Measurements from ENCODE around the gene OSBPL2.

The OSBPL2 gene

DNA sequence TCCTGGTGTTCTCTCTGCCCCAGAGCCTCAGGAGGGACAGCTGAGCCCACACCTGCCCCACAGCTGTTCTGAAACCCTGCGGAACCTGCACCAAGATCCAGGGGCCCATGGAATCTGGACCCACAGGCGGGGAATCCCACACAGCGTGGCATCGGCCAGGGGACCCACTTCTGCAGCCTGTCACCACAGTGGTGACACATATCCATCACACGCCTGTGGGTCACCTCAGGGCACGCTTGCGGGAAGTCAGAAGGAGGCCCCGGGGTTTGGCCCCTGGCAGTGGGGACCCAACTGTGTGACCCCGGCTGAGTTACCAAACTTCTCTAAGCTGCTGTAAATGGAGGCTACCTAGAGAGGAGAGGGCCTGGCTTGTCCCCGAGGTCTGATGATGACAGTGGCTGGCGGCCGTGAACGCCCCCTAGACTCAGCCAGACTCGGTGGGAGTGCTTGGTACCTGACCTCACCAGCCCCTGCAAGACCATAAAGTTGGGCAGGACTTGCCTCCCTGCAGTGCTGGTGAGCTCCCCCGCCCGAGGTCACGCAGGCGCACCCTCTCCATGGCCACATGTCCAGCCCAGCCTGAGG lies 16.0 kb upstream of the OSBPL2 start:
- Histone ChIP-seq H3K27me3 (ENCODE audit: control insufficient read depth, insufficient read depth, low read length, poor library complexity, severe bottlenecking) (peaks cover 73% of the 10 kb centered on the region), H3K27ac (ENCODE audit: insufficient read depth, low read depth, low read length, poor library complexity, severe bottlenecking) (no peak overlapping the region), H3K4me1 (ENCODE audit: control insufficient read depth, insufficient read depth, low read length) (peaks cover 24% of the 10 kb centered on the region), H3K4me3 (ENCODE audit: insufficient read depth, low read depth, low read length) (no peak overlapping the region), H3K36me3 (ENCODE audit: control insufficient read depth, insufficient read depth, low read length) (no peaks in the 10 kb centered on the region), H3K9me3 (ENCODE audit: control insufficient read depth, low read length) (no peaks in the 10 kb centered on the region)
- WGBS, 2 experiments: 87 to 90% methylated on average over 18 of the region's 18 CpGs

DNA sequence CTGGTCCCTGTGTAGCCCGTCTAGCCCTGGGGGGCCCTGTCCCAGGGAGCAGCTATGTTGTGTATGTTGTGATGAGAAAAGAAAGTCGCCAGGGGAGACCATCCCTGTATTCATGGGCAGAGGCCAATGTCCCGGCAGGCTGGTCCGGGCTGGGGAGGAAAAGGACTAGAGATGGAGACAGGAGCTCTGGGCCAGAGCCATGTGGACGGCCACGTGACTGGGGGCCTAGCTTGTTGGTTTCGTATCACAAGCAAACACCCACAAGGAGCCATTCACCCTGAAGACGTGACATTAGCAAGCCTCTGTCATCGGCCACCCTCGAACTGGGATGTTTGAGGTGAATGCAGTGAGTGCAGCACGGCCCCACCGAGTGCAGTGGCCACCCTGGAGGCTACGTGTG lies 15.3 kb upstream of the OSBPL2 start:
- no peak overlapping the region for H3K27ac ChIP-seq (ENCODE audit: insufficient read depth, low read depth, low read length, poor library complexity, severe bottlenecking)
- peaks cover 67% of the 10 kb centered on the region for H3K27me3 ChIP-seq (ENCODE audit: control insufficient read depth, insufficient read depth, low read length, poor library complexity, severe bottlenecking)
- no peaks in the 10 kb centered on the region for H3K9me3 ChIP-seq (ENCODE audit: control insufficient read depth, low read length)
- no peaks in the 10 kb centered on the region for H3K36me3 ChIP-seq (ENCODE audit: control insufficient read depth, insufficient read depth, low read length)
- H3K4me1 ChIP-seq (ENCODE audit: control insufficient read depth, insufficient read depth, low read length): peaks cover 25% of the 10 kb centered on the region
- no peak overlapping the region for H3K4me3 ChIP-seq (ENCODE audit: insufficient read depth, low read depth, low read length)
- 82 to 84% methylated on average over 13 of the region's 13 CpGs for WGBS, 2 experiments

DNA sequence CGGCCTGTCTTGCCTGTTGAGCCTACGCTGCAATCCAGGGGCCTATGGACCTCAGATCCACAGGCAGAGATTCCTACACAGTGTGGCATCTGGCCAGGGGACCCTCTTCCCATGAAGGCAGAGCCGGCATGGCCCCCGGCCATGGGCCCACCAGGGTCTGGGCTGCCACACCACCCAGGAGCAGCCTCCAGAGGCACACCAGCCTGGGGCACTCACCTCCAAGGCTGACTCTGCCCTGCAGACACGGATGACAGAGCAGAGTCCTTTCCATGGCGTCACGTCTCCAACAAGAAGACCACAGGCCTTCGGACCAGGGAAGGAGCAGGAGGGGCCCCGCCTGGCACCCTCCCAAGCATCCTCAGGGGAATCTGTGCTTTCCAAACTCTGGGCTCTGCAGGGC lies 14.8 kb upstream of the OSBPL2 start:
- H3K36me3 ChIP-seq (ENCODE audit: control insufficient read depth, insufficient read depth, low read length): no peaks in the 10 kb centered on the region
- no peaks in the 10 kb centered on the region for H3K9me3 ChIP-seq (ENCODE audit: control insufficient read depth, low read length)
- H3K27ac ChIP-seq (ENCODE audit: insufficient read depth, low read depth, low read length, poor library complexity, severe bottlenecking): no peak overlapping the region
- peaks cover 25% of the 10 kb centered on the region for H3K4me1 ChIP-seq (ENCODE audit: control insufficient read depth, insufficient read depth, low read length)
- 89 to 91% methylated on average over 9 of the region's 9 CpGs for WGBS, 2 experiments
- H3K27me3 ChIP-seq (ENCODE audit: control insufficient read depth, insufficient read depth, low read length, poor library complexity, severe bottlenecking): peaks cover 61% of the 10 kb centered on the region
- no peak overlapping the region for H3K4me3 ChIP-seq (ENCODE audit: insufficient read depth, low read depth, low read length)

DNA sequence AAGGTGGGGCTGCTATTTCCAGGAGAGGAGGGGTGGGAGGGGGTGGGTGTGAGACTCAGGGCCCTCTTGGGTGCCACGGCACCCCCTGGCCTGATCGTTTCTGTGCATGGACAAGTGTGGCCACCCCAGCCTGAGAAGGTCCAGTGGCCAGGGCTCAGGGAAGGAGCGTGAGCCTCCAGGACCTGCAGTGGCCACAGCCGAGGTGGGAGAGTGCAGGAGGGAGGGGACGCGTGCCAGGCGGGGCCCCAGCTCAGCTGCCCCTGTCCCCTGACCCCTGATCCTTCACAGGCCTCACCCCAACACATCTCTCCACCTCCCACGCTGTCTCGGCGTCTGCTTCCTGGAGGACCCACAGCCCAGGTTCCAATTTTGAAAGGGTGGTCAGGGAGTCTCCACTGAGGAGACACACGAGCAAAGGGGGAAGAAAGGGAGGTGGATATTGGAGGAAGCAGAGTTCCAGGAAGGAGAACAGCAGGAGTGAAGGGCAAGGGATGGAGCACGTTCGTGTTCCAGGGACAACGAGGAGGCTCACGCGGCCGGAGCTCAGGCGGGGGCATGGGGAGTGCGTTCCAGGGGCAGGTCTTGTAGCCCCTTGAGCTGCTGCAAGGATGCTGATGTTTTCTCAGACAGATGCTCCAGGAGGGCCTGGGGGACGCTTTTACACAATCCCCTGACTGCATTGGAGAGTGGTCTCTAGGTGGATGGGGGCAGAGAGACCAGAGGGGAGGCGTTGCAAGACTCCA lies 14.0 kb upstream of the OSBPL2 start:
- no peaks in the 10 kb centered on the region for H3K9me3 ChIP-seq (ENCODE audit: control insufficient read depth, low read length)
- WGBS, 2 experiments: 75 to 79% methylated on average over 21 of the region's 21 CpGs
- peaks cover 19% of the 10 kb centered on the region for H3K4me1 ChIP-seq (ENCODE audit: control insufficient read depth, insufficient read depth, low read length)
- H3K27ac ChIP-seq (ENCODE audit: insufficient read depth, low read depth, low read length, poor library complexity, severe bottlenecking): no peak overlapping the region
- peaks cover 54% of the 10 kb centered on the region for H3K27me3 ChIP-seq (ENCODE audit: control insufficient read depth, insufficient read depth, low read length, poor library complexity, severe bottlenecking)
- H3K4me3 ChIP-seq (ENCODE audit: insufficient read depth, low read depth, low read length): no peak overlapping the region
- no peaks in the 10 kb centered on the region for H3K36me3 ChIP-seq (ENCODE audit: control insufficient read depth, insufficient read depth, low read length)

DNA sequence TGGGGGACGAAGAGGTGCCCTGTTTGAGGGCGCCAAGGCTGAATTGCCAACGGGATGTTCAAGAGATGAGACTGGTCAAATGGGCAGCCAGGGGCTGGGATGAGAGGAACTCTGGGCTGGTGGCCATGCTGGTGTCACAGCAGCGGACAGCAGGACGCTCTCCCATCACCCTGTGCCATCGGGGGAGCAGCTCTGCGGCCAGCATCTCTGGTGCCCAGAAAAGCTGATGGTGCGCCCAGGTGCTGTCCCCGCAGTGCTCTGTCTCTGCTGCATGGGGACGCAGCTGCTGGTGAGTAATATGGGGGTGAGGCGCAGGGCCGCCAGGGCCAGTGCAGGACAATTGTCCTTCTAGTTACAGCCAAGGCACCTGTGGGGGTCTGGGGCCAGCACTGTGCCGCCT lies 13.3 kb upstream of the OSBPL2 start:
- Histone ChIP-seq H3K27ac (ENCODE audit: insufficient read depth, low read depth, low read length, poor library complexity, severe bottlenecking) (no peak overlapping the region), H3K9me3 (ENCODE audit: control insufficient read depth, low read length) (no peaks in the 10 kb centered on the region), H3K4me3 (ENCODE audit: insufficient read depth, low read depth, low read length) (no peak overlapping the region), H3K27me3 (ENCODE audit: control insufficient read depth, insufficient read depth, low read length, poor library complexity, severe bottlenecking) (peaks cover 46% of the 10 kb centered on the region), H3K36me3 (ENCODE audit: control insufficient read depth, insufficient read depth, low read length) (no peaks in the 10 kb centered on the region), H3K4me1 (ENCODE audit: control insufficient read depth, insufficient read depth, low read length) (peaks cover 16% of the 10 kb centered on the region)
- WGBS, 2 experiments: 92% methylated on average over 13 of the region's 13 CpGs

DNA sequence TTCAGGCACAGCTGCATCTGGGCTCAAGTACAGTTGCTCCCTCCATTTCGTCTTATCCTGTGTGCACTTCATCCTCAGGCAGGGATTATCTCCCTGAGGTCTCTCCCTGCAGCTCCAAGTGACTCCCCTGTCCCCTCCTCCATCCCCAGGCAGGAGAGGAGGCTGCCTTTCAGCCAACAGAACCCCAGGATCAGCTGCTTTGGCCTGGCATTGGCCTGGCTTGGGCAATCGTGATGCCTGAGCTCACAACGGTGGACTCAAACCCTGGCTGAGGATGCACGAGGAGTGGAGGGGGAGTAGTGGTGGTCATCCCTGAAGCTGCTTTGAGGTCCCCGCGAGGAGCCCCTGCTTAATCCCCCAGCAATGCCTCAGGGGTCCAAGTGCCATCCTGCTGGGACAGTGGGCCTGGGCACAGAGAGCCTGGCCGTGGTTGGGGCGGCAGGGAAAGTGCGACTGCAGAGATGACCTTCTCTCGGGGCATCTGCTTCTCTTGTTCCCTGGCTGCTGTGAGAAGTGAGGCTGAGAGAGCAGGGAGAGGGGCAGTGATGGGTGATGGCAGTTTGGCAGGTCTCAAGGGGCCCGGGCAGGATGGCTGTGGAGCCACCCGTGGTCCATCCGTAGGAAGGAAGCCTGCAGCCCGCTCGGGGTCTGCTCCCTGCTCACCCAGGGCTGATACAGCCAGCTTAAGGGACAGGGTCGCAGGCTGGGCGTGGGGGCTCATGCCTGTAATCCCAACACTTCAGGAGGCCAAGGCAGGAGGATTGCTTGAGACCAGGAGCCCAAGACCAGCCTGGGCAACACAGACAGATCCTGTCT lies 12.3 kb upstream of the OSBPL2 start:
- Histone ChIP-seq H3K27me3 (ENCODE audit: control insufficient read depth, insufficient read depth, low read length, poor library complexity, severe bottlenecking) (peaks cover 37% of the 10 kb centered on the region), H3K36me3 (ENCODE audit: control insufficient read depth, insufficient read depth, low read length) (no peaks in the 10 kb centered on the region)
- 86 to 90% methylated on average over 17 of the region's 17 CpGs for WGBS, 2 experiments

DNA sequence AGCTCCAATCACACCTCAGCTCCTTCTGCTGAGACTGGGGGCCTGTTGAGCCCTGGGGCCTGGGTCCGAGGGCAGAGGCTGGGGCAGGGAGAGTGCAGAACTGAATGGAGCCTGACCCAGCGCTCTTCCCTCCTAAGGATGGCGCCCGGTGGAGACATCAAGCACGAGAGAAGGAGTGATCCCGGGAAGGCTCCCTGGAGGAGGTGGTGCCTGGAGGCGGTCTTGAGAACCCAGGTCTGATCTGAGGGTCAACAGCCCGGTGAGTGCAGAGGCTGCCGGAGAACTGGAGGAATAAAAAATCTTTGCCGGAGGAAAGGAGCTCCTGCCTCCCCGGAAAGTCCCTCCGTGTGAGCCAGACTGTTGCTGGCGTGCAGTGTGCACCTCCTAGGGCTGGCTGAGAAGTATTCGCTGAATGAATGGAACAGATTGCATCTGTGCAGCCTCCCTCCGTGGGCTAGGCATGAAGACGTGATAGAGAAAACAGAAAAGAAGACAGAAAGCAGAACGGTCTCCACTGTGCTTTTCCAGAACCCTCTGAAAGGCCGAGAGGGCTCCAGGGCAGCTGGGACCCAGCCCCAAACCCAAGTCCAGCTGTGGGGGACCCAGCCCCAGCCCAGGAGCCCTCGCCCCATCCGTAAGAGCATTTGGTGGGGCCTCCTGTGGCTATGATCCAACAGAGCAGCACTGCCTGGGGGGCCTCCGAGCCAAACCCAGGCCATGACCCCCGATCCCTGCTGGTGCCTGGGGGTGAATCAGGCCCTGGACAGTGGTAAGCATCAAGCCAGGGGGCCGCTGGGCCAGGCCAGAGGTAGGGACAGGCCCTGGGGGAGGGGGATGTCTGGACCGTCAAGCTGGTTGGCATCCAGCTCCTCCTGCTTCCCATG lies 11.4 kb upstream of the OSBPL2 start:
- Histone ChIP-seq H3K9me3 (ENCODE audit: control insufficient read depth, low read length) (no peaks in the 10 kb centered on the region), H3K36me3 (ENCODE audit: control insufficient read depth, insufficient read depth, low read length) (no peaks in the 10 kb centered on the region), H3K4me1 (ENCODE audit: control insufficient read depth, insufficient read depth, low read length) (peaks cover 4% of the 10 kb centered on the region), H3K27ac (ENCODE audit: insufficient read depth, low read depth, low read length, poor library complexity, severe bottlenecking) (no peak overlapping the region), H3K27me3 (ENCODE audit: control insufficient read depth, insufficient read depth, low read length, poor library complexity, severe bottlenecking) (peaks cover 28% of the 10 kb centered on the region), H3K4me3 (ENCODE audit: insufficient read depth, low read depth, low read length) (no peak overlapping the region)
- 83 to 88% methylated on average over 24 of the region's 24 CpGs for WGBS, 2 experiments

More for the DNA sequence above, 12.3 kb upstream of the OSBPL2 start:
- Histone ChIP-seq H3K9me3 (ENCODE audit: control insufficient read depth, low read length) (no peaks in the 10 kb centered on the region), H3K4me1 (ENCODE audit: control insufficient read depth, insufficient read depth, low read length) (peaks cover 10% of the 10 kb centered on the region), H3K27ac (ENCODE audit: insufficient read depth, low read depth, low read length, poor library complexity, severe bottlenecking) (no peak overlapping the region), H3K4me3 (ENCODE audit: insufficient read depth, low read depth, low read length) (no peak overlapping the region)

DNA sequence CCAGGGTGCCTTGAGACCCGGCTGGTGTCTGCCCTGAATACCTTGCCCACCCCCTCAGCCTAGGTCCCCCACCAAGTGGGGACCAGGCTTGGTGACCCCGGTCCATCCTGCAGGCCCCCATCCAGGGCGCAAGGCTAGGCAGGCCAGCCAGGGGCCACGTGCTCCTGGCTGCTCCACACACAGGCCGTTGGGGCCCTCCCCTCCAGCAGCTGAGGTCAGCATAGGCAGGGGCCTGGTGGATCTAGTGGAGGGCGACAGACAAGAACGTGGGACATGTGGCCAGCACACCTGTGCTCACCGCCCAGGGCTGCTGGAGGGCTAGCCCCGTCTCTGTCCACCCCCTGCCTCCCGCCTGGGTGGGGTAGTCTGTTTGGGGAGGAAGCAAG lies 10.7 kb upstream of the OSBPL2 start:
- Histone ChIP-seq H3K4me3 (ENCODE audit: insufficient read depth, low read depth, low read length) (no peak overlapping the region), H3K4me1 (ENCODE audit: control insufficient read depth, insufficient read depth, low read length) (peaks cover 4% of the 10 kb centered on the region), H3K36me3 (ENCODE audit: control insufficient read depth, insufficient read depth, low read length) (no peaks in the 10 kb centered on the region), H3K27ac (ENCODE audit: insufficient read depth, low read depth, low read length, poor library complexity, severe bottlenecking) (no peak overlapping the region), H3K27me3 (ENCODE audit: control insufficient read depth, insufficient read depth, low read length, poor library complexity, severe bottlenecking) (peaks cover 22% of the 10 kb centered on the region), H3K9me3 (ENCODE audit: control insufficient read depth, low read length) (no peaks in the 10 kb centered on the region)
- WGBS, 2 experiments: 82 to 85% methylated on average over 10 of the region's 10 CpGs

DNA sequence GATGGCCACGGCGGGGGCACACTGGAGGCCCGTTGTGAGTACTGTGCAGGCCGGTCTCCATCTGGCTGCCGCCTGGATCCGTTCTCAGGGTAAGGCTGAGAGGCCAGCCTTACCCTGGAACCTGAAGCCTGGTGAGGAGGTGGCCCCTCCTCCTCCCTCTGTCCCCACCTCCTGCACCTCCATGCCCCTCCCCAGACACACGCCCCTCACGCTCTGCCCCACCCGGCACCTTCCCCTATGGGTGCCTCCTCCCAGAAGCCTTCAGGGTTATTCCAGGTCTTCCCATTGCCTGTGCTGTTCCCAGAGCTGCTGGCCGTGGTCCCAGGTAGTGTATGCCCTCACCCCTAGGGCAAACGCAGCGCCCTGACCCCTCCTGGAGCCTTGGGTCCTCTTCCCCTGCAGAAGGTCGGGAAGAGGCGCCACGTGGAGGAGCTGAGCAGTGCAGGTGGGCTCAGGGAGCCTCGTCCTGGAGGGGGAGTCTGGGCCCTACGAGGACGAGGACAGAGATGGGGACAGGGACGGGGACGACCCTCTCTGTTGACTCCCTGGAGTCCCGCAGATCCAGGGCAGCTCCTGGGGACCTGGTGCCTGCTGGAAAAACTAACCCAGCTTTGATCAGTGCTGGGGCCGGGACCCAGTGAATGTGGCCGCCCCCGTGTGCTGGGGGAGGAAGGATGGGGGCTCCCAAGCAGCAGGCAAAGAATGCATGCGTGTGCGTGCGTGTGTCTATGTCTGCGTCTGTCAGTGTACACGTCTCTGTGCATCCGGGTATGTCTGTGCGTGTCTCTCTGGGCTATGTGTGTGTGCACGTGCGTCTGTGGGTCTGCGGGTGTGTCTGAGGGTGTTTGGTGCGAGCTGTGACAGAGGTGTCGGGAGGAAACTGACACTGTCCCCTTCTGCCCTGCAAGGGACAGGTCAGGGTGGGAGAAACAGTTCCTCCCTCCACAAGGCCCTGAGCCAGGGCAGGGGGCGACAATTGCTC lies 10.1 kb upstream of the OSBPL2 start:
- no peaks in the 10 kb centered on the region for H3K9me3 ChIP-seq (ENCODE audit: control insufficient read depth, low read length)
- H3K27ac ChIP-seq (ENCODE audit: insufficient read depth, low read depth, low read length, poor library complexity, severe bottlenecking): no peak overlapping the region
- no peak overlapping the region for H3K4me3 ChIP-seq (ENCODE audit: insufficient read depth, low read depth, low read length)
- H3K36me3 ChIP-seq (ENCODE audit: control insufficient read depth, insufficient read depth, low read length): no peaks in the 10 kb centered on the region
- WGBS, 2 experiments: 71 to 73% methylated on average over 37 of the region's 37 CpGs
- peaks cover 4% of the 10 kb centered on the region for H3K4me1 ChIP-seq (ENCODE audit: control insufficient read depth, insufficient read depth, low read length)
- H3K27me3 ChIP-seq (ENCODE audit: control insufficient read depth, insufficient read depth, low read length, poor library complexity, severe bottlenecking): peaks cover 15% of the 10 kb centered on the region

All from ectodermal cell (in vitro differentiated cells).